ENCODE data around the gene SLC22A4. TPM values are rescaled to one million over a fixed set of nuclear protein-coding genes. Genes with fewer than 3 reads are reported as not detected.

The SLC22A4 gene
- total and polyA plus RNA-seq, 7 donors, result 1.1 to 17.5 (median 2.8) TPM

- H3K4me1 ChIP-seq, result peaks cover 6% of the 10 kb centered on the region
- DNase-seq, result no peak
- intact Hi-C loops (cut with DNase I), result no loop called here
- H3K27ac ChIP-seq, result peak overlapping the region; percentile 65
- H3K36me3 ChIP-seq (ENCODE audit: insufficient read depth in 1 of 2, low read depth in 1 of 2), result no peaks in the 10 kb centered on the region
- no peaks in the 10 kb centered on the region for H3K9me3 ChIP-seq
- no peak for ATAC-seq
- no peak overlapping the region for H3K4me3 ChIP-seq
- TF ChIP-seq CTCF (IDR thresholded peaks at IDR 0.05), result no peak
- WGBS, 3 donors, result 77 to 88% (median 83%) methylated on average over 7 of the region's 7 CpGs
- H3K27me3 ChIP-seq (ENCODE audit: insufficient read depth in 3 of 3, low read length in 2 of 3), result no peaks in the 10 kb centered on the region
Measured at GRCh38 chr5:132266031-132266835, 28.0 kb upstream of the SLC22A4 start.

GRCh38 chr5:132266836-132267160 is 27.4 kb upstream of the SLC22A4 start:
- no peak overlapping the region for H3K4me3 ChIP-seq
- no peaks in the 10 kb centered on the region for H3K9me3 ChIP-seq
- no peaks in the 10 kb centered on the region for H3K27me3 ChIP-seq (ENCODE audit: insufficient read depth in 3 of 3, low read length in 2 of 3)
- DNase-seq, result no peak
- ATAC-seq, result no peak
- no peak overlapping the region for H3K27ac ChIP-seq
- H3K4me1 ChIP-seq, result peaks cover 5% of the 10 kb centered on the region
- H3K36me3 ChIP-seq (ENCODE audit: insufficient read depth in 1 of 2, low read depth in 1 of 2), result peaks cover 0 to 1% of the 10 kb centered on the region in 2 donors
- intact Hi-C loops (cut with DNase I), result no loop called here
- 93 to 100% (median 100%) methylated on average over 1 of the region's 1 CpG for WGBS, 3 donors
- no peak for TF ChIP-seq CTCF (IDR thresholded peaks at IDR 0.05)

GRCh38 chr5:132267166-132267739 is 26.9 kb upstream of the SLC22A4 start:
- ATAC-seq (no peak), DNase-seq (no peak)
- H3K27ac ChIP-seq, result no peak overlapping the region
- H3K27me3 ChIP-seq (ENCODE audit: insufficient read depth in 3 of 3, low read length in 2 of 3), result no peaks in the 10 kb centered on the region
- intact Hi-C loops (cut with DNase I), result no loop called here
- H3K4me1 ChIP-seq, result peaks cover 5% of the 10 kb centered on the region
- H3K9me3 ChIP-seq, result no peaks in the 10 kb centered on the region
- H3K36me3 ChIP-seq (ENCODE audit: insufficient read depth in 1 of 2, low read depth in 1 of 2), result peaks cover 0 to 4% of the 10 kb centered on the region in 2 donors
- no peak for TF ChIP-seq CTCF (IDR thresholded peaks at IDR 0.05)
- H3K4me3 ChIP-seq, result no peak overlapping the region

- ATAC-seq (no peak), DNase-seq (no peak)
- Histone ChIP-seq H3K27ac (no peak overlapping the region), H3K36me3 (ENCODE audit: insufficient read depth in 1 of 2, low read depth in 1 of 2) (peaks cover 0 to 4% of the 10 kb centered on the region in 2 donors), H3K9me3 (no peaks in the 10 kb centered on the region), H3K27me3 (ENCODE audit: insufficient read depth in 3 of 3, low read length in 2 of 3) (no peaks in the 10 kb centered on the region), H3K4me3 (no peak overlapping the region), H3K4me1 (peaks cover 5% of the 10 kb centered on the region)
- TF ChIP-seq CTCF (IDR thresholded peaks at IDR 0.05), result no peak
- WGBS, 3 donors, result 54 to 59% (median 55%) methylated on average over 6 of the region's 6 CpGs
- intact Hi-C loops (cut with DNase I), result no loop called here
Measured at GRCh38 chr5:132267931-132268768, 26.0 kb upstream of the SLC22A4 start.

Data from psoas muscle (tissue), 8 donors.